NCI-H748 treated with DMSO at 0.1 percent for 48 hours (cell line): ENCODE data around the gene ADPGK.

Experiments
- DNase-seq: peaks from one replicate; lab custom pipeline; 2025; lab: John Stamatoyannopoulos, UW

Gene ADPGK

DNA sequence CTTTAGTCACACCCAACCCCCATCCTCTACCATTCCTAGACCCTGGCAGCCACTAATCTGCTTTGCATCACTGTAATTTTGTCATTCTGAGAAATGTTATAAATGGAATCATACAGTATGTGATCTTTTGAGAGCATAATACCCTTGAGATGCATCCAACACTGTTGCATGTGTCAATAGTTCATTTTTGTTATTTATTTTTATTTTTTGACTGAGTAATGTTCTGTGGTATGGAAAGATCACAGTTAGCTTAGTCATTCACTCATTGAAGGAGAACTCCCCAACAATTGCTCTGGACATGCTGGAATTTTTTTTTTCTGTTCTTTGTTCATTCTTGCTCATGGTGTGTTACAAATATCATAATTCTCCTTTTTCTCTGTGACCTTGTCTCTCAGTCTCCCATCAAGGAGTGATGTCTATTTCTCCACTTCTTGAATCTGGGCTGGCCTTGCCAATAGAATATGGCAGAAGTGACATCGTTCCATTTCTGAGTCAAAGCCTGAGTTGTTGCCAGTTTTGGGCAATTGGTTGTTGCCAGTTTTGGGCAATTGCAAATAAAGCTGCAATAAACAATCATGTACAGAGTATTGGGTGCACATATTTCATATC lies 6.8 kb upstream of the ADPGK start:
- no peak for DNase-seq

DNA sequence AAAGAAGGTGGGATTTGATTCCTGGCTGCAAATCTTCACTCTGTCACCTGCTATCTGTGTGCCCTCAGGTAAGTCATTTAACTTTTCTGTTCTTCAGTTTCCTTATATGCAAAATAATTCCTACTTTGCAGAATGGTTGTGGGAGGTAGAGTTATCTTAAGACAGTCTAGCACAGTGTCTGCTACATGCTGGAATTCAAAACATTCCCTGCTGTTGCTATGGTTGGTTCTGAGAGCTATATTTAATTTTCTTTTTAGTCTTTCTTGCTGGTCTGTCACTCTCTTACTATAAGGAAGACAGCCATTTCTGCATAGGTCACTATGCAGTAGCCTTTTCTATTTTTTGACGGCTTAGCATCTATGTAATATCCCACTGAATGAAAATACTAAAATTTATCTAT lies 4.0 kb upstream of the ADPGK start:
- no peak for DNase-seq

DNA sequence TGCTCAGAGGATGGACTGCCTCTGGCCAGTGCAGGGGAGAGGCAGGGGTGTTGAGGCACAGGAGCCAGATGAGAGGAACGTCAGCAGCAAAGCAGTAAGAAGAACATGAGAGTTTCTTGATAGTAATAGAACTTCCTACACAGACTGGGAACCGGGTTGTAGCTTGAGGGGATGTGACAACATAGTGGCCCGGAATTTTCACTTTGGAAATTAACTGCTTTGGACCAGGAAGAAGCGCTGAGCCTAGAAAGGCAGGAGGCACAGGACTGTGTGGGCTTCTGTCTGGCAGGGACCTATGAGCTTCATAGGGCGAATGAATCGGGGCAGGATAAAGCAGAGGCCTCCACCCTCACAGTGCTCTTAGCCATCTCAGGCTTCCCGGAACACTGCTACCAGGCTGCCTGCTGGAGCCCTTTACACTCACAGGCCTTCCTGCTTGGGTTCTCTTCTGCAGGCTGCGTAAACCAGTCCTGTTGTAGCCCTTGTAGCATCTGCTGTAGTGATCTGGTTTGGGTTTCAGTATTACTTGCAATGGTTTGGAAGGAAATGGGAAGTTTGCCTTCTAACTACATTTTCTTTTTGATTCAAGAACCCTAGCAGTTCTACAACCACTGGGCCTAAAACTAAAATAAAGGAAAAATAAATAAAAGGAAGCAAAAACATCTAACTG lies 3.3 kb upstream of the ADPGK start:
- no peak for DNase-seq

DNA sequence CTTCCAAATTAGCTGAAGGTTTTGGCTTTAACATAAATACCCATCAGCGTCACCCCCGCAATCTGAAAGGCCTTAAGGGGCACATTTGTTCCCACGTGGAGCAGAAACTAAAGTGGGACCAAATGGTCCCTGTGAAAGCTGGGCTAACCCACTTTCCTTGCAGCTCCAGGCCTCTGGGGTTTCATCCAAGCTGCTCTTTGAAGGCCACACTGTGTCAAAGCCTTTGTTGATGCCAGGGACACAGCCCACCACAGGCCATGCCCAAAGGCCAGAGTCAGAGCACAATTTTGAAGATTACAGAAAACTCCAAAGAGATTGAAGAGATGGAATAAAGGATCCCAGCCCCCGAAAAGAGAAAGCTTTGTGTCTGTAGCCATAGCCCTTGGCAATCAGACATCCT lies 2.7 kb upstream of the ADPGK start:
- DNase-seq, result no peak

DNA sequence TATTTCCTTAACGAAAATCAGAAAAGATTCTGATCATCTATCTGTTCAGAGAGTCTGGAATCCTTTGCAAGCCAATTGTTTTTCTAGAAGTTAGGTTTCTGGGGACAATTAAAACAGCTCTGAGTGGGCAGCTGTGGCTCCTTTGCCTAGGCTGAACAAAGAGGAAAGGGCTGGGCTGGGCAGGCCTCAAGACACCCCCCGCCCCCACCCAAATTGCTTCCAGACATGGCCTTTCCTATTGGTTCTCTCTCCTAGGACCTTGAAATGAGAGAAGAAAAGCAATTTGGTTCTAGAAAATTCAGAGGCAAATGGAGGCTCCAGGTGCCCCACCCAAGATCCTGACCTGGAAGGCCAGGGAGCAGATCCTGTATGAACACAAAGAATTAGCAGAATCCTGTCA lies 2.3 kb upstream of the ADPGK start:
- no peak for DNase-seq

DNA sequence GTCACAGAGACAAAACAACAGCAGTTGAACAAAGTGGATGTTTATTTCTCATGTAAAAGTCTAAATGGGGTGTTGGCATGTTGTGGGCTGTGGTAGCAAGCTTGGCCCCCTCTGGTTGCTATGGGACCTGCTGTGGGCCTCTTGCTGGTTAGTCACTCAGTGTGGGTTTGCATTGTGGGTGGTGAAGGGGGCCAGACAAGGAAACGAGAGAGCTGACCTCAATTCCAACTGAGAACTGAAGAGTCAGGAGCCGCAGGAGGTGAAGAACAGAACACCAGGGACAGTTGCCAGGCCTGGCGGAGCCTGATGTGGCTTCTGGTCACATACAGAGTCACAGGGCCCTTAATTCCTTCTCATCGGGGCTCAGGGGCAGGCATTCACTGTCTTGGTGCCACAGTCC lies 1.9 kb upstream of the ADPGK start:
- DNase-seq, result no peak

DNA sequence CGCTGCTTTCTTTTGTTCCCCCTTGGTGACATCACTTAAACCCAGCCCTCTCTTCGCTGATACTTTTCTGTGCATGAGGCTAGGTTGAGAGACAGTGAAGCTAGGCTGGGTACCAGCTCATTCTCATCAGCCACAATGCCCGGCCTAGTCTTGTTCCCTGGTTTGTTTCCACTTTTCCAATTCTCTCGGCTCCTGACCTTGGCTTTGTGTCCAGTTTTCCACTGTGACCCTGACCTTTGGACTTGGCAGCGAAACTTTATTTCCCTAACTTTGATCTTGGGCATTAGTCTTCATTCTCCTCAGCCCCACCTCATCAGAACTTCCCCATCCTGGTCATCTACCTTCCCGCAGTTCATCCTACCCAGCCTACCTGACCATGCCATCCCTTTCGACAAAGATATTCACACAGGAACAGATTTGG lies 908 bp upstream of the ADPGK start:
- DNase-seq, result no peak

DNA sequence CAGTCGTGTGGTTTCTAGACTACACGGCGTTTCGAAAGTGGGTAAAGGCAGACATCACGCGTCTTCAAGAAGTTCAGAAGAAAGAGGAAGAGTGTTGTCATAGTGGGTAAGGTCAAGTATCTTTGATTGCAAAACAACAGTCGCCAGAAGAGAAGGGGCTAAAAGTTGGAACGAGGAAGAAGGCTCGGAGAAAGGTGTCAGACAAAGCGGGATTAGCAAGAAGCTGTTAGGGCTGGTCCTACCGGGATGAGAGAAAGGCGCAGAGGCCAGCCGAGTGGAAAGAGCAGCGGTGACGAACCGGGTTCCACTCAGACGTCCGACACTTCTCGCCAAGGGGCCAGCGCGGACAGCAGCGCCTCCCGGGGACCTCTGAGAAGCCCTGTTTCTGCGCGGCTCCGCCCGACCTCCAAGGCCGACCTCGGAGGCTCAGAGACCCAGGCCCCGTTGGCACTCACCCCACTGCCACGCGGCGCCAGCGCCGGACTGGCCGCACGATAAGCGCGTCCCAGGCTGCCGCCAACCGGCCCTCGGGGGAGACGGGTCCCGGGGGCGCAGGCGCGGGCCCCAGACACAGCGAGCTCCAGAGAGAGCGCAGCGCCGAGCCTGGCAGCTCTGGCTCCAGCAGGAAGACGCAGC lies 436 bp downstream of the ADPGK start:
- DNase-seq, result no peak

DNA sequence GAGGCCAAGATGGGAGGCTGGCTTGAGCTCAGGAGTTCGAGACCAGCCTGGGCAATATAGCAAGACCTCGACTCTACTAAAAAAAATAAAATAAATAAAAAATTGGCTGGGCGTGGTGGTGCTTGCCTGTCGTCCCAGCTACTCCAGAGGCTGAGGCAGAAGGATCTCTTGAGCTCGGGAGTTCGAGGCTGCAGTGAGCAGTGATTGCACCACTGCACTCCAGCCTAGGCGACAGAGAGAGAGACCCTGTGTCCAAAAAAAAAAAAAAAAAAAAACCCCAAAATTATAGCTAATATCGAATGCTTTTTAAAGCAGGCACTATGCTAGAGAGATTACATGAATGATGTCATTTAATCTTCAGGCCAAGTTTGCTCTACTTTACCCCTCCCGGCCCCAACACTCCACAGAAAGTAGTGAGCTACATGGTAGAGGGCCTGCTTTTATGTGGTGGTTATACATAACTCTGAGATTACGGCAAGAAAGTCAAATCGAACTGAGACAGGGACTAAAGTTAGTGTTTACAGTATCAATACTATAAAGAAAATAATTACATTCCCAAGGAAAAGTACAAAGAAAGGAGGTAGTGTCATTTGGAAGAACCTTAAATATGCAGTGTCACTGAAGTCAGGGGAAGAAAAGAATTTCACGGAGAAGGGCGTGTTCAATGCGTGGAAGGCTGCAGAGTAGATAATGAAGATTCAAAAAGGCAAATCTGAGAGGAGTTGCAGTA lies 1.1 kb downstream of the ADPGK start:
- no peak for DNase-seq

DNA sequence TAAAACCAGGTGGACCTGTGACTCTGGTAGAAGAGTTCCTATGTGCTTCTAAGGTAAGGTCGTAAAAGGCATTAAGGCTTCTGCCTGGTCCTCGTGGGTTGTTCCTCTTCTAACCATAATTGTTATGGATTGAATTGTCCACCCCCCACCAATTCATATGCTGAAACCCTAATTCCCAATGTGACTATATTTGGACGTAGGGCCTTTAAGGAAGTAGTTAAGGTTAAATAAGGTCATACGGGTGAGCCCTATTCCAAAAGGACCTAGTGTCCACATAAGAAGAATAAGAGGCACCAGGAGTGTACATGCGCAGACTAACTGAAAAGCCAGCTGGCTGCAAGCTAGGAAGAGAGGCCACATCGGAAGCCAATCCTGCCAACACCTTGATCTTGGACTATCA lies 1.9 kb downstream of the ADPGK start:
- DNase-seq, result no peak

DNA sequence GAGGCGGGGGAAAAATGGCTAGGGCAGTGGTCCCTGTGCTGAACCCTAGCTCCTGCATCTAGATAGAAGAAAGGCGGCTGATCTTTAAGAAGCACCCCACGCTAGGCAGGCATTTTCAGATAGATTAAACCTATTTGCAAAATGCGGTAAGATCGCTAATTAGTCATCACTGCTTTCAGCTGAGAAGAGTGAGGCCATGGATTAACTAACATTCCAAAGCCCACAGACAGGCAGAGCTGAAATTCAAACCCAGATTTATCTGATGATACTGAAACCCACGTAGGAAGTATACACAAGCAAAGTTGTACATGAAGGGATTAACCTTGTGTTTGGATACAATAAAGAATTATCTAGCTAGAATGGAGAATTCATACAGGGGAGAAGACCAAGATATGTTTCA lies 4.8 kb downstream of the ADPGK start:
- no peak for DNase-seq

DNA sequence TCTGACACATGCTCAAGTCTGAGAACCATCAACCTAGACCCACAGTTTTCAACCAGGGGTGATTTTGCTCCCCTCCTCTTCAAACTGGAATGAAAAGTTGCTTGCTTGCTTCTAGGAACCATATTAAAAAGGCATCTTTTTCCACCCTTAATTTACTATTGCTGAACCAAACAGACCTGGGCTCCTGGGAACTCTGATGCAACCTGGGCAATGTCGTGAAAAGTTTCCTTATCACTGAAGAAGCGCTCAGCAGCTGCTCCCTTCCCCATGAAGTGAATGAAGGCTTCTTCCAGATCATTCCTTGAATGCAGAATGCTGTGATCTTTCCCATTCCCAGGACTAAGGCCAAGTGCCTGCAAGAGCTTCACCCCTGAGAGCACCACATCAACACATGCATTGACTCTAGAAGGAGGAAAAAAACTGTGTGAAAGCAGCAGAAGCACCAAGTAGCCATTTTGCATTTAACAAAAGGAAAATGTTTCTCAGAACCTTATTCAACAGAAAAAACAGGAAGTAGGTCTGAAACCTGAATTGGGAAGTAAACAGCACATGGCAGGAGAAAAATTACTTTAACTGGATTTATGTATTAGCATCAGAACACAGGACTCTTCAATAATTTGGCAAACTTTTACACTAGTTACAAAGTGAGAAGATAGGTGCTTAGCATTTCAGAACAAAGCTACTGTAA lies 8.7 kb downstream of the ADPGK start:
- DNase-seq, result no peak

DNA sequence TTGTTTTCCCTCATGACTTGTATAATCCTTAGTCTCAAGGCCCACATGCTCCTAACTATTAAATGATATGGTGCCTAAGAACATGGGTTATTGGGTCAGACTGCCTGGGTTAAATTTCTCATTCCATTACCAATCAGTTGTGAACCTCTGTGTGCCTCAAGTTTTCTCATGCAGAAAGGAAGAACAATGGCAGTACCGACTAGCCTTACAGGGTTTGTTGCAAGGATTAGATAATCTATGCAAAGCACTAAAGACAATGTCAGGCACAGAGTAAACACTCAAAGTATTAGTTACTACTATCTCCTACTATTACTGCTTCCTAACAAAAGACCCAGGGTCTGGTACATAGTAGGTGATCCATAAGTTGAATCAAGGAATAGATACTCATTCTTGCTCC lies 12.2 kb downstream of the ADPGK start:
- no peak for DNase-seq

DNA sequence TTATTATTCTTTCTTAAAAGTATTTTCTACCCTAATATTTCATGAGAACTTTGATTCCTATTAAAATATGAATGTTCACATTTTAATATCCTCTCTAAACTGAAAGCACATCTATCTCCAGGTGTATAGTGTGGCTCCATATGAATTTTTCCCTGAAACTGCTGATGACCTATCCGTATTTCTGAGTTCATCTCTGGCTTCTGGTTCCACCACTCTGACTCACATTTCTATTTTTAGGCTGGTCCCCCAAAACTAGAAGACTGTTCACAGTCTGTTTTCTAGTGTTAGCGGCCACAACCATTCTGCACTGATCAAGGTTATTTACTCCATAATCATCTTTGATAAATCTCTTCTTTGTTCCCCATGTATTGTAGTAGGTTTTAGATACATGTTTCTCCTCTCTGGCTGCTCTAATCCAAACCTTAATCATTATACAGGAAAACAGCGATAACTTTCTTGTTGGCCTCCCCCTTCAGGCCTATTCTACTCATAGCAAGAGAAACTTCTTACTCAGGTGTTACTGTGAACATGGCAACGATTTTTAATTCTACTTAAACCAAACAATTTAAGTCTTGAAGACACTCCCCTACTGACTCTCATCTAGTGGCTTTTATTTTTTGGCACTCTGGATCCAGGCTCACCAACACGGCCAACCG lies 12.8 kb downstream of the ADPGK start:
- no peak for DNase-seq

DNA sequence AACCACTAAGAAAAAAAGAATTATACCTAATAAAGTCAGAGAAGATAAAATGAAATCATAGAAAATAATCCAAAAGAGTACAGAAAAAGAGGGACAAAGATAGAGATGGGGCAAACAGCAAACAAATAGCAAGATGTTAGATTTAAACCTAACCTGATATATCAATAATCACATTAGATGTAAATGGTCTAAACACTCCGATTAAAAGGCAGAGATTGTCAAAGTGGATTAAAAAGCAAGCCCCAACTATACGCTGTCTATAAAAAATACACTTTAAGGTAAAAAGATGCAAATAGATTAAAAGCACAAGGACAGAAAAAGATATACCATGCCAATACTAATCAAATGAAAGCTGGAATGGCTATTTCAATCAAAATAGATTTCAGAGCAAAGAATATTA lies 16.8 kb downstream of the ADPGK start:
- no peak for DNase-seq

DNA sequence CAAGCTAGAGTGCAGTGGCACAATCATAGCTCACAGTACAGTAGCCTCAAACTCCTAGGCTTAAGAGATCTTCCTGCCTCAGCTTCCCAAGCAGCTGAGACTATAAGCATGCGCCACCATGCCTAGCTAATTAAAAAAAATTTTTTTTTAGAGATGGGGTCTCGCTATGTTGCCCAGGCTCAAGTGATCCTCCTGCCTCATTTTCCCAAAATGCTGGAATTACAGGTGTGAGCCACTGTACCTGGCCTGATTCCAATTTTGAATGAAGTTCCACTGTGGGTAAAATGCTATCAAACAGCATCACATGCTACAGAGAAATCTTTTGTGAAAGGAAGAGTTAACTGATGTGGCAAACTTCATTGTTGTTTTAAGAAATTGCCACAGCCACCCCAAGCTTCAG lies 17.5 kb downstream of the ADPGK start:
- no peak for DNase-seq

DNA sequence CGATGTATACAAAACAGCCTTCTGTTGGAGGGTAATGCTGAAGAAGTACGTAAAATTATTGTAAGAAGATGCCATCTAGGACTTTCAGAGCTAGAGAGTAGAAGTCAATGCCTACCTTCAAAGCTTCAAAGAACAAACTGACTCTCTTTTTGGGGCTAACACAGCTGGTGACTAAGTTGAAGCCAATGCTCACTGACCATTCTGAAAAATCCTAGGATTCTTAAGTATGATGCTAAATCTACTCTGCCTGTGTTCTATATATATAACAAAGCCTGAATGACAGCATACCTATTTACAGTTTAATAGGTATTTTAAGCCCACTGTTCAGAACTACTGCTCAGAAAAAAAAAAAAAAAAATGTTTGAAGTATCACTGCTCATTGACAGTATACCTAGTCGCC lies 18.9 kb downstream of the ADPGK start:
- no peak for DNase-seq

DNA sequence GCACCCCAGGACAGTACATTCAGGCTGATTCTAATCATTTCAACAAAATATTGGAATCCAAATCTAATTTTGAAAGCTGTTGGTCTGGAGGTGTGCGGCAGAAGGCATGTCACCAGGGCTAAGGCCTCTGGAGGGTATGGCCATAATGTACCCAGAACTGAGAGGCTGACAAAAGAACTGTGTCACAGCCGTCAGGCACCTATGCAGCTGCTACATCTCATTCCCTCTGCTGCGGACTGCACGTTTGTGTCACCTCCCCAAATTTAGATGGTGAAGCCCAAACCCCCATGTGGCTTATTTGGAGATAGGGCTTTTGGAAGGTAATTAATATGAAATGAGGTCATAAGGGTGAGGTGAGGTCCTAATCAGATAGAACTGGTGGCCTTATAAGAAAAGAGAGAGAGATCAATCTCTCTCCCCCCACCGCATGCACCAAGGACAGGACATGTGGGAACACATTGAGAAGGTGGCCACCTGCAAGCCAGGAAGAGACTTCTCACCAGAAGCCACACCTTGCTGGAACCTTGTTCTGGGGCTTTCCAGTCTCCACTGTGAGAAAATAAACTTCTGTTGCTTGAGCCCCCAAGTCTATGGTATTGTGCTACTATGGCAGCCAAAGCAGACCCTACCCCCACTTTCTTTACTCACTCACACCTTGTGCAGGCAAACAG lies 22.8 kb downstream of the ADPGK start:
- DNase-seq, result no peak

DNA sequence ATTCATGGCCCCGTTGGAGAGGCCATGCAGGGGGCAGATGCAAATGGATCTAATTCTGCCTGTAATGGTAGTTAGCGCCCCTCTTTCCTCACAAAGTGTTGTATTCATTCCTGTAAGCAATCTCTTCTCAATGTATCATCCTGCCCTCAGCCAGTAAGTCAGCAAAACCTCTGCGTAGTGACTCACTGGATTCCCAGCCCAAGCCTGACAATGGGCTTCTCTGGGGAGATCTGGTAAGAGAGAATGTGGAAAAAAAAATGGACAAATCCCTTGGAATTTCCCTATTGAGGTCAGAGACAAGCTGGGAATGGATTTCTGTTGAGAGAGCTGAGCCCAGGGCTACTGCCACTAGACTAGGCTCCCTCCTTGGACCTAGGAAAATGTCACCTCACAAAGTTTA lies 25.4 kb downstream of the ADPGK start:
- no peak for DNase-seq

DNA sequence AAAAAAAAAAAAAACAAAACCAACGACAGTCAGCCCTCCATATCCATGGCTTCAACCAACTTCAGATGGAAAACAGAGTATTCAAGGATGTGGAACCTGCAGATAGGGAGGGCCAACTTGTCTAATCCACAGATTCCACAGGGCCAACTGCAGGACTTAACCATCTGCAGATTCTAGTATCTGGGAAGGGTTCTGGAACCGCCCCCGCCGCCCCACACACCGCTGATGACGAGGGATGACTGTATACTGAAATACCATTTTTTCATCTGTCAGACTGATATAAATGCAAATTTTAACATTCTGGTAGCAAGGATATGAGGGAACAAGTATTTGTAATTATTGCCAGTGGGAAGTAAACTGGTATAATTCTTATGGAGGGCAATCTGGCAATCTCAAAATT lies 29.5 kb downstream of the ADPGK start:
- no peak for DNase-seq

DNA sequence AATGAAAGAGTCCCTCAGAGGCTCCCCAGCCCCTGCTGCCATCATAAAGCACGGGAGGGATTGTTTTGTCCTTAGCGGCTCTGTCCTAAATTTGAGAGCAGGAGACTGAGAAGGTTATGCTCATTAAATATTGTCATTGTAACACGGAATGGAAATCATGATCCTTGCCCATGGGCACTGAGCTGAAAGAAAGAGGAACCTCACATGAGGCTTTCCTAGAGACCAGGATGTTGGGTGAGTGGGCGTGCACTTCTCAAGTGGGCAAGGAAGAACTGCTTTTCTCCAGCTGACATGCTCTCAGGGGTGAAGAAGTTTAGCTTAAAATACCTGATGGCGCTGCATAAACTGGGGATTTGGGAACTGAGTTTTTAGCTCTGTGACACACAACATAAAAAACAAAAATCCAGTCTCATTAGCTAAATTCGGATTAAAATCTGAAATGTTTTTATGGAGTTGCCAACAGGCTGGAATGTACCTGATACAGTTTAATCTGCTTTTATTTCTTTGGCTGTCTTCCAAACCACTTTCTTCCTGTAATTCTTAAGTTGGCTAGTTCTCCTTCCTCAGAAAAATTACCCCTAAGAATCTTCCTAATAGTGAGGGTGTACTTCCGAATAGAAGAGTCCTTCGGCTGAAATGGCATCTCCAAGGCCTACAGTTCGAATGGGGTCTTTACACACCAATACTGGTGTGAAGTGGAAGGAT lies 31.7 kb downstream of the ADPGK start:
- no peak for DNase-seq
